SK-N-SH treated with all-trans-retinoic acid at 6 μM for 48 hours (cell line): ENCODE measurements around the gene CPLX1.

Experiments
- ATAC-seq: fragments of 200-7000 bp; cut with Tn5 transposase; 3 replicates; pipeline ENCODE4 v1.9.1; 2020; ENCODE audit warnings: mild to moderate bottlenecking, moderate library complexity
- CSDC2 ChIP-seq: fragments of 250-450 bp; sonication (Bioruptor Pico); IDR thresholded peaks from 2 replicates; pipeline ENCODE4 v1.5.0; 2020; ENCODE audit warnings: mild to moderate bottlenecking, moderate library complexity
- ESRRG ChIP-seq: fragments of 250-450 bp; sonication (Bioruptor Pico); IDR thresholded peaks from 2 replicates; pipeline ENCODE4 v1.6.1; 2021; ENCODE audit warnings: mild to moderate bottlenecking
- GLIS3 ChIP-seq: fragments of 250-450 bp; sonication (Bioruptor Pico); IDR thresholded peaks from 2 replicates; pipeline ENCODE4 v1.5.0; 2020; ENCODE audit warnings: mild to moderate bottlenecking, moderate library complexity
- OSR1 ChIP-seq: fragments of 250-450 bp; sonication (Bioruptor Pico); IDR thresholded peaks from 2 replicates; pipeline ENCODE4 v1.8.0; 2022; ENCODE audit warnings: moderate library complexity, mild to moderate bottlenecking, inconsistent platforms
- PPARA ChIP-seq: fragments of 250-450 bp; sonication (Bioruptor Pico); IDR thresholded peaks from 2 replicates; pipeline ENCODE4 v1.5.0; 2020; ENCODE audit warnings: mild to moderate bottlenecking, borderline replicate concordance
- TCF4 ChIP-seq: fragments of 250-450 bp; sonication (Bioruptor Pico); IDR thresholded peaks from 2 replicates; pipeline ENCODE4 v1.8.0; 2021; ENCODE audit warnings: mild to moderate bottlenecking, moderate library complexity, borderline replicate concordance
- TOX ChIP-seq: fragments of 250-450 bp; sonication (Bioruptor Pico); IDR thresholded peaks from 2 replicates; pipeline ENCODE4 v1.8.0; 2021; ENCODE audit warnings: mild to moderate bottlenecking, moderate library complexity, borderline replicate concordance
- ZC3H10 ChIP-seq: fragments of 250-450 bp; sonication (Bioruptor Pico); IDR thresholded peaks from 2 replicates; pipeline ENCODE4 v1.5.1; 2021; ENCODE audit warnings: mild to moderate bottlenecking, moderate library complexity
- ZFP3 ChIP-seq: fragments of 250-450 bp; sonication (Bioruptor Pico); IDR thresholded peaks from 2 replicates; pipeline ENCODE4 v1.5.0; 2020; ENCODE audit warnings: mild to moderate bottlenecking, moderate library complexity
- ZFP30 ChIP-seq: fragments of 450-650 bp; formaldehyde crosslinking; IDR thresholded peaks from 2 replicates; pipeline ENCODE4 v1.5.0; 2022; ENCODE audit warnings: mild to moderate bottlenecking, moderate library complexity
- ZNF565 ChIP-seq: fragments of 450-650 bp; formaldehyde crosslinking; conservative IDR thresholded peaks from 2 replicates; pipeline ENCODE4 v1.5.0; 2020; ENCODE audit warnings: low read depth, mild to moderate bottlenecking, moderate library complexity
- TF ChIP-seq, protein P1 (sequence below): fragments of 250-450 bp; sonication (Bioruptor Pico); IDR thresholded peaks from 2 replicates; pipeline ENCODE4 v1.8.0; 2020; ENCODE audit warnings: mild to moderate bottlenecking, moderate library complexity, borderline replicate concordance
- TF ChIP-seq, protein P2 (sequence below): fragments of 250-450 bp; sonication (Bioruptor Pico); IDR thresholded peaks from 2 replicates; pipeline ENCODE4 v1.5.1; 2021; ENCODE audit warnings: mild to moderate bottlenecking, moderate library complexity
- TF ChIP-seq, protein P3 (sequence below): fragments of 250-450 bp; sonication (Bioruptor Pico); IDR thresholded peaks from 2 replicates; pipeline ENCODE4 v1.5.0; 2020; ENCODE audit warnings: mild to moderate bottlenecking, moderate library complexity
- TF ChIP-seq, protein P4 (sequence below): fragments of 250-450 bp; sonication (Bioruptor Pico); IDR thresholded peaks from 2 replicates; pipeline ENCODE4 v1.5.1; 2020; ENCODE audit warnings: low read depth, mild to moderate bottlenecking, moderate library complexity

CPLX1 gene

DNA sequence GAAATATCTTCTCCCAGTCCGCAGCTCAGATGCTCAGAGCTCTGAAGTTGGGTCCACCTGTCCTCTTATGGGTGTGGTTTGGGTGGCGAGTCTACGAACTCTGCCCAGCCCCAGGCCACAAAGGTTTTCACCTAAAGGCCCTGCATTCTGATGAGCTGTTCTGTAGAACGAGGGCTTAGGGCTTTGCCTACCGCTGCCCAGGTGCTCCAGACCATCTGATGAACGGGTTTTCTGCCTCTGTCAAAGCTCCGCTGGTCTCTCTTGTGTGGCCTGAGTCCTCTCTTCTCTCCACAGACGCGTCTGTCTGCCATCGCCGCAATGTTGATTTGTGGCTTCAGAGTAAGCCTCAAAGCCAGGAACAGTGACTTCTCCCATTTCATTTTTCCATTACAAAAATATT is 28.4 kb upstream of the CPLX1 start:
- TF ChIP-seq TCF4 (CRISPR knock-in tag) = no peak
- no peak for TF ChIP-seq PPARA (CRISPR knock-in tag)
- no peak for TF ChIP-seq ZNF565 (CRISPR knock-in tag)
- TF ChIP-seq GLIS3 (CRISPR knock-in tag) = no peak
- no peak for TF ChIP-seq ZFP30 (CRISPR knock-in tag)
- TF ChIP-seq, protein P1, sequence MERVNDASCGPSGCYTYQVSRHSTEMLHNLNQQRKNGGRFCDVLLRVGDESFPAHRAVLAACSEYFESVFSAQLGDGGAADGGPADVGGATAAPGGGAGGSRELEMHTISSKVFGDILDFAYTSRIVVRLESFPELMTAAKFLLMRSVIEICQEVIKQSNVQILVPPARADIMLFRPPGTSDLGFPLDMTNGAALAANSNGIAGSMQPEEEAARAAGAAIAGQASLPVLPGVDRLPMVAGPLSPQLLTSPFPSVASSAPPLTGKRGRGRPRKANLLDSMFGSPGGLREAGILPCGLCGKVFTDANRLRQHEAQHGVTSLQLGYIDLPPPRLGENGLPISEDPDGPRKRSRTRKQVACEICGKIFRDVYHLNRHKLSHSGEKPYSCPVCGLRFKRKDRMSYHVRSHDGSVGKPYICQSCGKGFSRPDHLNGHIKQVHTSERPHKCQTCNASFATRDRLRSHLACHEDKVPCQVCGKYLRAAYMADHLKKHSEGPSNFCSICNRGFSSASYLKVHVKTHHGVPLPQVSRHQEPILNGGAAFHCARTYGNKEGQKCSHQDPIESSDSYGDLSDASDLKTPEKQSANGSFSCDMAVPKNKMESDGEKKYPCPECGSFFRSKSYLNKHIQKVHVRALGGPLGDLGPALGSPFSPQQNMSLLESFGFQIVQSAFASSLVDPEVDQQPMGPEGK (CRISPR knock-in tag) = no peak
- ATAC-seq = no peak

DNA sequence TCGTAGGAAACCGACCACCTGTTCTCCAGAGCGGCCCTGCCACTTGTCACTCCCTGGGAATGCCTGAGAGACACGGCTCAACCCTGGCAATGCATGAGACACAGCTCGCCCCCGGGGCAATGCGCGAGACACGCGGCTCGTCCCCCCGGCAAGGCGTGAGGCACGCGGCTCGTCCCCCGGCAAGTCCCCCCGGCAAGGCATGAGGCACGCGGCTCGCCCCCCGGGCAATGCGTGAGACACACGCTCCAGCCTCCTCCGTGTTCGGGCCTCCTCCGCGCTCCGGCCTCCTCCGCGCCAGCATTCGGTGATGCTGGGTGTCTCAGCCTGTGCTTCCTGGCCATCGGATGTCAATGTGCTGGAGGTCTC is 27.5 kb upstream of the CPLX1 start:
- ATAC-seq = no peak
- TF ChIP-seq ZC3H10 (CRISPR knock-in tag) (no peak), CSDC2 (CRISPR knock-in tag) (no peak), OSR1 (no peak), ZFP3 (CRISPR knock-in tag) (no peak), ESRRG (CRISPR knock-in tag) (no peak), PPARA (CRISPR knock-in tag) (no peak)
- TF ChIP-seq, protein P2, sequence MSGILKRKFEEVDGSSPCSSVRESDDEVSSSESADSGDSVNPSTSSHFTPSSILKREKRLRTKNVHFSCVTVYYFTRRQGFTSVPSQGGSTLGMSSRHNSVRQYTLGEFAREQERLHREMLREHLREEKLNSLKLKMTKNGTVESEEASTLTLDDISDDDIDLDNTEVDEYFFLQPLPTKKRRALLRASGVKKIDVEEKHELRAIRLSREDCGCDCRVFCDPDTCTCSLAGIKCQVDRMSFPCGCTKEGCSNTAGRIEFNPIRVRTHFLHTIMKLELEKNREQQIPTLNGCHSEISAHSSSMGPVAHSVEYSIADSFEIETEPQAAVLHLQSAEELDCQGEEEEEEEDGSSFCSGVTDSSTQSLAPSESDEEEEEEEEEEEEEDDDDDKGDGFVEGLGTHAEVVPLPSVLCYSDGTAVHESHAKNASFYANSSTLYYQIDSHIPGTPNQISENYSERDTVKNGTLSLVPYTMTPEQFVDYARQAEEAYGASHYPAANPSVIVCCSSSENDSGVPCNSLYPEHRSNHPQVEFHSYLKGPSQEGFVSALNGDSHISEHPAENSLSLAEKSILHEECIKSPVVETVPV = no peak
- TF ChIP-seq, protein P3, sequence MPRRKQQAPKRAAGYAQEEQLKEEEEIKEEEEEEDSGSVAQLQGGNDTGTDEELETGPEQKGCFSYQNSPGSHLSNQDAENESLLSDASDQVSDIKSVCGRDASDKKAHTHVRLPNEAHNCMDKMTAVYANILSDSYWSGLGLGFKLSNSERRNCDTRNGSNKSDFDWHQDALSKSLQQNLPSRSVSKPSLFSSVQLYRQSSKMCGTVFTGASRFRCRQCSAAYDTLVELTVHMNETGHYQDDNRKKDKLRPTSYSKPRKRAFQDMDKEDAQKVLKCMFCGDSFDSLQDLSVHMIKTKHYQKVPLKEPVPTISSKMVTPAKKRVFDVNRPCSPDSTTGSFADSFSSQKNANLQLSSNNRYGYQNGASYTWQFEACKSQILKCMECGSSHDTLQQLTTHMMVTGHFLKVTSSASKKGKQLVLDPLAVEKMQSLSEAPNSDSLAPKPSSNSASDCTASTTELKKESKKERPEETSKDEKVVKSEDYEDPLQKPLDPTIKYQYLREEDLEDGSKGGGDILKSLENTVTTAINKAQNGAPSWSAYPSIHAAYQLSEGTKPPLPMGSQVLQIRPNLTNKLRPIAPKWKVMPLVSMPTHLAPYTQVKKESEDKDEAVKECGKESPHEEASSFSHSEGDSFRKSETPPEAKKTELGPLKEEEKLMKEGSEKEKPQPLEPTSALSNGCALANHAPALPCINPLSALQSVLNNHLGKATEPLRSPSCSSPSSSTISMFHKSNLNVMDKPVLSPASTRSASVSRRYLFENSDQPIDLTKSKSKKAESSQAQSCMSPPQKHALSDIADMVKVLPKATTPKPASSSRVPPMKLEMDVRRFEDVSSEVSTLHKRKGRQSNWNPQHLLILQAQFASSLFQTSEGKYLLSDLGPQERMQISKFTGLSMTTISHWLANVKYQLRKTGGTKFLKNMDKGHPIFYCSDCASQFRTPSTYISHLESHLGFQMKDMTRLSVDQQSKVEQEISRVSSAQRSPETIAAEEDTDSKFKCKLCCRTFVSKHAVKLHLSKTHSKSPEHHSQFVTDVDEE (CRISPR knock-in tag) = no peak
- TF ChIP-seq, protein P1 (CRISPR knock-in tag) = no peak
- TF ChIP-seq, protein P4, sequence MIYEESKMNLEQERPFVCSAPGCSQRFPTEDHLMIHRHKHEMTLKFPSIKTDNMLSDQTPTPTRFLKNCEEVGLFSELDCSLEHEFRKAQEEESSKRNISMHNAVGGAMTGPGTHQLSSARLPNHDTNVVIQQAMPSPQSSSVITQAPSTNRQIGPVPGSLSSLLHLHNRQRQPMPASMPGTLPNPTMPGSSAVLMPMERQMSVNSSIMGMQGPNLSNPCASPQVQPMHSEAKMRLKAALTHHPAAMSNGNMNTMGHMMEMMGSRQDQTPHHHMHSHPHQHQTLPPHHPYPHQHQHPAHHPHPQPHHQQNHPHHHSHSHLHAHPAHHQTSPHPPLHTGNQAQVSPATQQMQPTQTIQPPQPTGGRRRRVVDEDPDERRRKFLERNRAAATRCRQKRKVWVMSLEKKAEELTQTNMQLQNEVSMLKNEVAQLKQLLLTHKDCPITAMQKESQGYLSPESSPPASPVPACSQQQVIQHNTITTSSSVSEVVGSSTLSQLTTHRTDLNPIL (CRISPR knock-in tag) = no peak

DNA sequence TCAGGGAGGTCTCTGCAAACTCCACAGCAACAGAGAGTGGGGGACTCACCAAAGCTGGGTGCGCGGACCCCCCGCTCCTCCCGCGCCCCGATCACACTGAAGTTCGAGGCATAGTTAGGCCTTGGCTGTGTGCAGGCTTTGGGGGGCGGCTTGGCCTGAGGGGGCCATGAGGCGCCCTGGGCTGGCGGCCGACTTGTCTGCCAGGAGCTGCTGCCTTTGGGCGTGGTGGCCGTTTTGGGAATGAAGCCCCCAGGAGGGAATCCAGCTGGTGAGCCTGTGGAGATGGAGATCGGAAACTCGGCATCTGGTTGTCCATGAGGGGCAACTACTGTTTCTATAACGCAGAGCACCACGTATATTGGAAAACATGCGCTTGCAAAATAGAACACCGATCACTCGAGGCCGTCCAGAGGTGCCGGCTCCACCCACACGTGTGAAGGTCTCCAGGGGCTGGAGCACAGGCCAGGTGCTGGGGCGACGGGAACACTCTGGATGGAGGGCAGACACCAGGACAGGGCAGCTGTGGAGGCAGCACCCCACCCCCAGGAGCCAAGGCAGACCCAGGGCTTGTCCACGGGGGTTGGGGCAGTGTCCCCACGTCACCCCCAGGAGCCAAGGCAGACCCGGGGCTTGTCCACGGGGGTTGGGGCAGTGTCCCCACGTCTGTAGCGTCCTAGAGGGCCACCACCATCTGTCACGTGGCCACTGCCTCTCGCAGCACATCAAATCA is 25.9 kb upstream of the CPLX1 start:
- ATAC-seq = no peak
- TF ChIP-seq ZC3H10 (CRISPR knock-in tag) (no peak), PPARA (CRISPR knock-in tag) (no peak), CSDC2 (CRISPR knock-in tag) (no peak), TOX (CRISPR knock-in tag) (no peak), ZFP3 (CRISPR knock-in tag) (no peak)
- TF ChIP-seq, protein P3 (CRISPR knock-in tag) = no peak
- TF ChIP-seq, protein P2 = no peak
